ENCODE data around the gene EYA3.

GRCh38 chr1:27968692-27969091 lies 119.7 kb downstream of the EYA3 start:
- no peak for TF ChIP-seq CTCF (IDR thresholded peaks at IDR 0.05; ENCODE audit: low read depth, low read length, poor library complexity, severe bottlenecking)
- TF ChIP-seq EZH2phosphoT487 (IDR thresholded peaks at IDR 0.05; ENCODE audit: borderline replicate concordance, low read length), result no peak

Measured in DOHH2 (cell line).